Measurements from ENCODE around the gene CDK14.

- no peak for TF ChIP-seq TCF12 (IDR thresholded peaks at IDR 0.05; ENCODE audit: low read depth)
- TF ChIP-seq MAX (IDR thresholded peaks at IDR 0.05) = no peak
Observed at GRCh38 chr7:91069146-91069545, 473.0 kb downstream of the CDK14 start.
